HG02884 (cell line): Measurements from ENCODE around the gene ZNF672.
"Not testable (repeated sequence)": the region's sequence is repeated elsewhere in the genome, so short reads cannot be mapped to it uniquely, and the experiment has no call there.

Experiments used
- ATAC-seq: cut with Tn5 transposase; IDR thresholded peaks from one replicate; pipeline ENCODE4 v1.9.1; 2021; ENCODE audit warnings: mild to moderate bottlenecking, moderate library complexity; ENCODE audit not compliant: unreplicated experiment

Gene ZNF672

GRCh38 chr1:248837781-248838356, at the start of gene ZNF672:
TSS of gene ZNF672 (plus strand) at chr1:248838224. CDS start at chr1:248847275, 9,051 bp downstream.
- ATAC-seq = peak; percentile 72

- no peak for ATAC-seq
Observed at GRCh38 chr1:248788327-248788726, 49.7 kb upstream of the ZNF672 start.

GRCh38 chr1:248789337-248789736, 48.7 kb upstream of the ZNF672 start:
- ATAC-seq = not testable (repeated sequence)

- ATAC-seq = no peak
Observed at GRCh38 chr1:248790456-248790855, 47.6 kb upstream of the ZNF672 start.

- no peak for ATAC-seq
Observed at GRCh38 chr1:248791010-248791409, 47.0 kb upstream of the ZNF672 start.

GRCh38 chr1:248792342-248792741, 45.7 kb upstream of the ZNF672 start:
- peak; percentile 37 for ATAC-seq

GRCh38 chr1:248793592-248793991, 44.4 kb upstream of the ZNF672 start:
- ATAC-seq = peak; percentile 89

- not testable (repeated sequence) for ATAC-seq
Observed at GRCh38 chr1:248794663-248795062, 43.4 kb upstream of the ZNF672 start.

- no peak for ATAC-seq
Observed at GRCh38 chr1:248798791-248799190, 39.2 kb upstream of the ZNF672 start.

- no peak for ATAC-seq
Observed at GRCh38 chr1:248800459-248800858, 37.6 kb upstream of the ZNF672 start.

GRCh38 chr1:248802454-248802853, 35.6 kb upstream of the ZNF672 start:
- no peak for ATAC-seq

GRCh38 chr1:248803501-248803900, 34.5 kb upstream of the ZNF672 start:
- ATAC-seq = not testable (repeated sequence)

- ATAC-seq = peak; percentile 93
Observed at GRCh38 chr1:248804771-248805681, 33.0 kb upstream of the ZNF672 start.

- ATAC-seq = no peak
Observed at GRCh38 chr1:248805876-248806275, 32.1 kb upstream of the ZNF672 start.

- ATAC-seq = peak; percentile 44
Observed at GRCh38 chr1:248807067-248807737, 30.8 kb upstream of the ZNF672 start.

- no peak for ATAC-seq
Observed at GRCh38 chr1:248808876-248809275, 29.1 kb upstream of the ZNF672 start.

- no peak for ATAC-seq
Observed at GRCh38 chr1:248810000-248810726, 27.9 kb upstream of the ZNF672 start.

- no peak for ATAC-seq
Observed at GRCh38 chr1:248810727-248811513, 27.1 kb upstream of the ZNF672 start.

GRCh38 chr1:248811514-248812490, 26.2 kb upstream of the ZNF672 start:
- ATAC-seq = no peak
